HL-60 (cell line): Measurements from ENCODE around the gene IFTAP.

Source experiments
- CTCF ChIP-seq: IDR thresholded peaks from one replicate; pipeline ENCODE4 v1.5.1; 2011; ENCODE audit warnings: low read length, control low read depth, inconsistent platforms; ENCODE audit not compliant: insufficient read depth
- GABPA ChIP-seq: IDR thresholded peaks from 2 replicates; pipeline ENCODE4 v1.6.1; 2012; ENCODE audit warnings: low read depth
- POLR2AphosphoS5 ChIP-seq: IDR thresholded peaks from 2 replicates; pipeline ENCODE4 v1.6.1; 2012; ENCODE audit warnings: low read depth
- REST ChIP-seq: IDR thresholded peaks from 2 replicates; pipeline ENCODE4 v1.6.1; 2012; ENCODE audit warnings: low read depth; ENCODE audit not compliant: insufficient replicate concordance
- SPI1 ChIP-seq: IDR thresholded peaks from 2 replicates; pipeline ENCODE4 v1.6.1; 2012; ENCODE audit warnings: low read depth, mild to moderate bottlenecking, borderline replicate concordance

- TF ChIP-seq POLR2AphosphoS5 (no peak), CTCF (no peak), REST (no peak), SPI1 (peak; percentile 19; the same call in 1 of the 2 replicates), GABPA (no peak)
These were observed 7.8 kb upstream of the IFTAP start for GRCh38 chr11:36586543-36586942.
